Measurements from ENCODE around the gene ADGRD1.

Gene ADGRD1

DNA sequence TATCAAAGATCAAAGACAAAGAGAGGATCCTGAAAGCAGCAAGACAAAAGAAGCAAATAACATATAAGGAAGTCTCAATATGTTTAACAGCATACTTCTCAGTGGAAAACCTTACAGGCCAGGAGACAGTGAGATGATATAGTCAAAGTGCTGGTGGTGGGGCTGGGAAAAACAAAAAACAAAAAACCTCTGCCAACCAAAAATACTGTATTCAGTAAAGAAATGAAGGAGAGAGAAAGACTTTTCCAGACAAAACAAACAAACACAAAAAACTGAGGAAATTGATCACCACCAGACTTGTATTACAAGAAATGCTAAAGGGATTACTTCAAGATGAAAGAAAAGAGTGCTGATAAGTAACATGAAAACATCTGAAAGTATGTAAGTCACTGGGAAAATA, 221.2 kb downstream of the ADGRD1 start:
- no peaks in the 10 kb centered on the region for H3K27me3 ChIP-seq (ENCODE audit: insufficient read depth, poor library complexity, severe bottlenecking)
- H3K4me3 ChIP-seq (replicated peaks; ENCODE audit: insufficient read depth, low read length) = no peak overlapping the region
- no peak overlapping the region for H3K27ac ChIP-seq (replicated peaks)
- DNase-seq (ENCODE audit: low read depth in 1 of 2, low spot score in 1 of 2) = no peak
- TF ChIP-seq POLR2AphosphoS5 (IDR thresholded peaks at IDR 0.05; ENCODE audit: low read depth) (no peak), SPI1 (IDR thresholded peaks at IDR 0.05; ENCODE audit: borderline replicate concordance, low read depth) (no peak), GABPA (IDR thresholded peaks at IDR 0.05; ENCODE audit: low read depth) (no peak)
- TF ChIP-seq, protein P1, sequence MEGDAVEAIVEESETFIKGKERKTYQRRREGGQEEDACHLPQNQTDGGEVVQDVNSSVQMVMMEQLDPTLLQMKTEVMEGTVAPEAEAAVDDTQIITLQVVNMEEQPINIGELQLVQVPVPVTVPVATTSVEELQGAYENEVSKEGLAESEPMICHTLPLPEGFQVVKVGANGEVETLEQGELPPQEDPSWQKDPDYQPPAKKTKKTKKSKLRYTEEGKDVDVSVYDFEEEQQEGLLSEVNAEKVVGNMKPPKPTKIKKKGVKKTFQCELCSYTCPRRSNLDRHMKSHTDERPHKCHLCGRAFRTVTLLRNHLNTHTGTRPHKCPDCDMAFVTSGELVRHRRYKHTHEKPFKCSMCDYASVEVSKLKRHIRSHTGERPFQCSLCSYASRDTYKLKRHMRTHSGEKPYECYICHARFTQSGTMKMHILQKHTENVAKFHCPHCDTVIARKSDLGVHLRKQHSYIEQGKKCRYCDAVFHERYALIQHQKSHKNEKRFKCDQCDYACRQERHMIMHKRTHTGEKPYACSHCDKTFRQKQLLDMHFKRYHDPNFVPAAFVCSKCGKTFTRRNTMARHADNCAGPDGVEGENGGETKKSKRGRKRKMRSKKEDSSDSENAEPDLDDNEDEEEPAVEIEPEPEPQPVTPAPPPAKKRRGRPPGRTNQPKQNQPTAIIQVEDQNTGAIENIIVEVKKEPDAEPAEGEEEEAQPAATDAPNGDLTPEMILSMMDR (IDR thresholded peaks at IDR 0.05; ENCODE audit: insufficient read depth, low read length) = no peak
- TF ChIP-seq, protein P2, sequence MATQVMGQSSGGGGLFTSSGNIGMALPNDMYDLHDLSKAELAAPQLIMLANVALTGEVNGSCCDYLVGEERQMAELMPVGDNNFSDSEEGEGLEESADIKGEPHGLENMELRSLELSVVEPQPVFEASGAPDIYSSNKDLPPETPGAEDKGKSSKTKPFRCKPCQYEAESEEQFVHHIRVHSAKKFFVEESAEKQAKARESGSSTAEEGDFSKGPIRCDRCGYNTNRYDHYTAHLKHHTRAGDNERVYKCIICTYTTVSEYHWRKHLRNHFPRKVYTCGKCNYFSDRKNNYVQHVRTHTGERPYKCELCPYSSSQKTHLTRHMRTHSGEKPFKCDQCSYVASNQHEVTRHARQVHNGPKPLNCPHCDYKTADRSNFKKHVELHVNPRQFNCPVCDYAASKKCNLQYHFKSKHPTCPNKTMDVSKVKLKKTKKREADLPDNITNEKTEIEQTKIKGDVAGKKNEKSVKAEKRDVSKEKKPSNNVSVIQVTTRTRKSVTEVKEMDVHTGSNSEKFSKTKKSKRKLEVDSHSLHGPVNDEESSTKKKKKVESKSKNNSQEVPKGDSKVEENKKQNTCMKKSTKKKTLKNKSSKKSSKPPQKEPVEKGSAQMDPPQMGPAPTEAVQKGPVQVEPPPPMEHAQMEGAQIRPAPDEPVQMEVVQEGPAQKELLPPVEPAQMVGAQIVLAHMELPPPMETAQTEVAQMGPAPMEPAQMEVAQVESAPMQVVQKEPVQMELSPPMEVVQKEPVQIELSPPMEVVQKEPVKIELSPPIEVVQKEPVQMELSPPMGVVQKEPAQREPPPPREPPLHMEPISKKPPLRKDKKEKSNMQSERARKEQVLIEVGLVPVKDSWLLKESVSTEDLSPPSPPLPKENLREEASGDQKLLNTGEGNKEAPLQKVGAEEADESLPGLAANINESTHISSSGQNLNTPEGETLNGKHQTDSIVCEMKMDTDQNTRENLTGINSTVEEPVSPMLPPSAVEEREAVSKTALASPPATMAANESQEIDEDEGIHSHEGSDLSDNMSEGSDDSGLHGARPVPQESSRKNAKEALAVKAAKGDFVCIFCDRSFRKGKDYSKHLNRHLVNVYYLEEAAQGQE (IDR thresholded peaks at IDR 0.05; ENCODE audit: insufficient replicate concordance, low read depth) = no peak

DNA sequence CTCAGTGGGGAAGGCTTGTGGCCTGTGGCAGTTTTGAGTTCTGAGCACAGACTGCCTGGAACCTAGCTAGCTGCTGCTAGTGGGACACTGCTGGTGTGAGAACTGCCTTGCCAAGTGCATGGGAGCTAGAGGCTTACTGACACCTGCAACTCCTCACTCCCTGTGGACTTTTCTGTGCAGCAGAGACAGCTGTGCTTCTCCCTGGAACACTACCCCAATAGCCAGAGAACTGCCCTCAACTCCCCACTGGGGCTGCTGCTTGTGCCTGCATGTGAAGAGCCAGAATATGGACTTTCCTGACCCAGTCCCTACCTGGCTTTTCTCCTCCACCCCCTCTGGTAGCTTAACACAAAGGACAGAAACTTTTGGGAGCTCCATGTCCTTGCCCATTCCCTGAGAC, 222.6 kb downstream of the ADGRD1 start:
- no peak overlapping the region for H3K4me3 ChIP-seq (replicated peaks; ENCODE audit: insufficient read depth, low read length)
- H3K27me3 ChIP-seq (ENCODE audit: insufficient read depth, poor library complexity, severe bottlenecking) = no peaks in the 10 kb centered on the region
- TF ChIP-seq SPI1 (IDR thresholded peaks at IDR 0.05; ENCODE audit: borderline replicate concordance, low read depth) (no peak), POLR2AphosphoS5 (IDR thresholded peaks at IDR 0.05; ENCODE audit: low read depth) (no peak), GABPA (IDR thresholded peaks at IDR 0.05; ENCODE audit: low read depth) (no peak)
- TF ChIP-seq, protein P2 (IDR thresholded peaks at IDR 0.05; ENCODE audit: insufficient replicate concordance, low read depth) = no peak
- TF ChIP-seq, protein P1 (IDR thresholded peaks at IDR 0.05; ENCODE audit: insufficient read depth, low read length) = no peak
- no peak for DNase-seq (ENCODE audit: low read depth in 1 of 2, low spot score in 1 of 2)
- no peak overlapping the region for H3K27ac ChIP-seq (replicated peaks)

DNA sequence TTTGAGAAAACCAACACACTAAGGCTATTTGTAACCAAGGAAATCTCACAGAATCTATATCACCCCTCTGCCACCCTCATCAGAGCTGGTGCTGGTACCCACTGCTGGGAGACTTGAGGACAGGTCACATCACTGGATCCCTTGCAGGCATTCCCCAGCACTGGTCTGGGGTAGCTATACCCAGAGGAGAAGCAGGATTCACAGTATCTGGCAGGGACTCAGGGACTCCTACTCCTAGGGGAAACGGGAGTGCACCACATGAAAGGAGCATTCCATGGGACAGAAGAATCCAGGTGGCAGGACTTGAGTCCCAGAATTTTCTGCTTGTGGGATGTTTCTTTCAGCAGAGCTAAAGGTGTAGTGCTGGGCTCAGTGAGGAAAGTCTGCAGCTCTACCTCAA, 223.2 kb downstream of the ADGRD1 start:
- DNase-seq (ENCODE audit: low read depth in 1 of 2, low spot score in 1 of 2) = no peak
- Histone ChIP-seq H3K27ac (replicated peaks) (no peak overlapping the region), H3K27me3 (ENCODE audit: insufficient read depth, poor library complexity, severe bottlenecking) (no peaks in the 10 kb centered on the region), H3K4me3 (replicated peaks; ENCODE audit: insufficient read depth, low read length) (no peak overlapping the region)
- TF ChIP-seq SPI1 (IDR thresholded peaks at IDR 0.05; ENCODE audit: borderline replicate concordance, low read depth) (no peak), GABPA (IDR thresholded peaks at IDR 0.05; ENCODE audit: low read depth) (no peak), POLR2AphosphoS5 (IDR thresholded peaks at IDR 0.05; ENCODE audit: low read depth) (no peak)
- TF ChIP-seq, protein P1 (IDR thresholded peaks at IDR 0.05; ENCODE audit: insufficient read depth, low read length) = no peak
- TF ChIP-seq, protein P2 (IDR thresholded peaks at IDR 0.05; ENCODE audit: insufficient replicate concordance, low read depth) = no peak
